NB4 (cell line): Measurements from ENCODE around the gene ACADS.
A peak's percentile ranks its signal among the peaks of the same experiment; 100 is the strongest.

Experiments
- DNase-seq: peaks from one replicate; pipeline ENCODE4 v3.0.0; 2010; ENCODE audit warnings: low read depth
- H3K4me3 ChIP-seq: one replicate; pipeline ENCODE4 v1.5.1; 2011; ENCODE audit warnings: mild to moderate bottlenecking, low read depth, low read length, moderate library complexity
- MYC ChIP-seq: IDR thresholded peaks from 2 replicates; pipeline ENCODE4 v1.6.1; 2011; ENCODE audit warnings: low read depth, low read length
- POLR2A ChIP-seq: IDR thresholded peaks from 2 replicates; pipeline ENCODE4 v1.6.1; 2011; ENCODE audit warnings: mild to moderate bottlenecking; ENCODE audit not compliant: insufficient read length; ENCODE audit errors: extremely low read depth
- TF ChIP-seq, protein P1 (sequence below): IDR thresholded peaks from 2 replicates; pipeline ENCODE4 v1.6.1; 2011; ENCODE audit warnings: low read depth, low read length
- TF ChIP-seq, protein P2 (sequence below): IDR thresholded peaks from one replicate; pipeline ENCODE4 v1.5.1; 2012; ENCODE audit warnings: low read depth, low read length

Gene ACADS

DNA sequence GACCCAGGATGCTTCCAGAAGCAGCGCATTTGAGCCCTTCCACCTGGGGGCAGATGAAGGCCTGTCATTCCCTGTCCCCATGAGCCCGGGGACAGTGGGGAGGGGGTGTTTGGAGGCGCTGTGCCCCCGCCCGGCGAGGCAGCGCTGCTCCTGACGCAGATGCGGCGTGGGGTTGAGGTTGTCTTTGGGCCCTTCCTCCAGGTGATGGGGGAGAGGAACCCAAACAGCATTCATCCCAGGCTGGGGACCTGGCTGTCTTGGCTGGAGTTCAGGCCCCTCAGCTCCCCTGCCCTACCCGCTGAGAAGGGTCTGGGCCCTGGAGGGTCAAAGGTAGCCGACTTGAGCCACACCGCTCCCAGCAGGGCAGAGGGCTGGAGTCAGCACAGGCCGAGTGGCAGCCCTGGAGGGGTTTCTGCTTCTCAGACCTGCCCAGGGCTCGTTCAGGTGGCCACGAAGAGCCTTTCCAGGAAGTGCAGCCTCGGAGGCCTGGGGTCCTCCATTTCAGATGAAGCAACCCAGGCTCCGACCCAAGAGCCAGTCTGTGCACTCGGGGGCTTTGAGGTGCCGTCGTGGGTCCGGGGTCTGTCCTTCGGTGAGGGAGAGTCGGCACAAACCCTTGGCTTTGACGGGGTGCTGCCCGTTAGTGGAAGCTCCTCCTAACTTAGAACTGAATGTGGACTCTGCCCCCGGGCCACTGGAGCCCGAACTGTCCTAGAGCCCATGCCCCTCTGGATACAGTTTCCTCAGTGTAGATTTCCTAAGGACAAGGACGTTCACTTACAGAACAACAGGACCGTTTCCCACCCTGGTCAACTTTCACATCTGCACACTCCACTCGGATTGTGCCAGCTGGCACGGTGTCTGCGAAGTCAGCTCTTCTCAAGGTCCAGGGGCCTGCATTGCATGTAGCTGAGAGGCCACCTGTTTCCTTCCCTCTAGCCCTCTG is 16.1 kb downstream of the ACADS start:
- H3K4me3 ChIP-seq: no peak overlapping the region
- no peak for DNase-seq
- no peak for TF ChIP-seq MYC
- TF ChIP-seq, protein P1, sequence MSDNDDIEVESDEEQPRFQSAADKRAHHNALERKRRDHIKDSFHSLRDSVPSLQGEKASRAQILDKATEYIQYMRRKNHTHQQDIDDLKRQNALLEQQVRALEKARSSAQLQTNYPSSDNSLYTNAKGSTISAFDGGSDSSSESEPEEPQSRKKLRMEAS: no peak
- TF ChIP-seq POLR2A: no peak
- TF ChIP-seq, protein P2, sequence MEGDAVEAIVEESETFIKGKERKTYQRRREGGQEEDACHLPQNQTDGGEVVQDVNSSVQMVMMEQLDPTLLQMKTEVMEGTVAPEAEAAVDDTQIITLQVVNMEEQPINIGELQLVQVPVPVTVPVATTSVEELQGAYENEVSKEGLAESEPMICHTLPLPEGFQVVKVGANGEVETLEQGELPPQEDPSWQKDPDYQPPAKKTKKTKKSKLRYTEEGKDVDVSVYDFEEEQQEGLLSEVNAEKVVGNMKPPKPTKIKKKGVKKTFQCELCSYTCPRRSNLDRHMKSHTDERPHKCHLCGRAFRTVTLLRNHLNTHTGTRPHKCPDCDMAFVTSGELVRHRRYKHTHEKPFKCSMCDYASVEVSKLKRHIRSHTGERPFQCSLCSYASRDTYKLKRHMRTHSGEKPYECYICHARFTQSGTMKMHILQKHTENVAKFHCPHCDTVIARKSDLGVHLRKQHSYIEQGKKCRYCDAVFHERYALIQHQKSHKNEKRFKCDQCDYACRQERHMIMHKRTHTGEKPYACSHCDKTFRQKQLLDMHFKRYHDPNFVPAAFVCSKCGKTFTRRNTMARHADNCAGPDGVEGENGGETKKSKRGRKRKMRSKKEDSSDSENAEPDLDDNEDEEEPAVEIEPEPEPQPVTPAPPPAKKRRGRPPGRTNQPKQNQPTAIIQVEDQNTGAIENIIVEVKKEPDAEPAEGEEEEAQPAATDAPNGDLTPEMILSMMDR: no peak

DNA sequence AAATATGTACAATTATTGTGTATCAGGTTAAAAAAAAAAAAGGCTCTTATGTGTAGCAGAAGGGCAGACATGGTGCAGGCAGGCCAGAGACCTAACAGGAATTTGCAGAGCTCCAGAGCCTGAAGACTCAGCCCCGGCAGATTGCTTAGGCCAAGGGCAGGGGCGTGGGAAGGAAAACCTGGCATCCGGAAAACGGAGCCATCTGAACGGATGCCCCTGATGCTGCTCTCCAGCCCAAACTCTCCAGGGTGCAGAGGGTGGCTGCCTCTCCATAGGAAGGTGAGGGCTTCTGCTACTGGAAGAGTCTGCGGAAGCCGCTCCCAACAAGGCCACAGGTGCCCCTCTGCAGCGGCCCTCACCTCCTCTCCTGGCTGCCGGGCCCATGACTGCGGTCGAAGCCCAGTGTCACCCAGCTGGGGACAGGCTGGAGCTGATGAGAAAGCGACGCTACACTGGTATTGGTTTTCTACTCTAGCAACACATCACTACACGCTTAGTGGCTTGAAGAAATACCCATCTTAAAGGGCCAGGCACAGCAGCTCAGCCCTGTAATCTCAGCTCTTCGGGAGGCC is 19.4 kb downstream of the ACADS start:
- TF ChIP-seq, protein P1: no peak
- TF ChIP-seq POLR2A (no peak), MYC (no peak)
- H3K4me3 ChIP-seq: no peak overlapping the region
- no peak for DNase-seq

DNA sequence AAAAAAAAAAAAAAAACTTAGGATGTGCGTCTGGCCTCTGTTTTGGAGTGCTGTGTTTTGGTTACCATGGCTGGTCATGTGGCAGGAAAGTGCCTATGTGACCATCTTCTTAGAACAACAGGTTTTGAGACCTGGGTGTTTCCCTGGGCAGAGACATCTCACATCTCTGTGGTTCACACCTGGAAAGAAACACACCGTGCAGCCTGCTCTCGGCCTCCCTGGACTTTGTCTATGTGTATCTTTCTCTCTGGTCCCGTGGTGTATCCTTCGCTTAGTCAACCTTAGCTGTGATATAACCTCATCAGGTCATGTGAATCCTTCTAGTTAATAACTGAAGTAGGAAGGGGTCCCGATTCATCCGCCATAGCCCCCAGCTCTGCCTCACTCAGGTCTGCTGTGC is 22.6 kb downstream of the ACADS start:
- DNase-seq: no peak
- H3K4me3 ChIP-seq: no peak overlapping the region
- TF ChIP-seq, protein P2: no peak
- TF ChIP-seq POLR2A: no peak
- TF ChIP-seq MYC: no peak
- TF ChIP-seq, protein P1: no peak

DNA sequence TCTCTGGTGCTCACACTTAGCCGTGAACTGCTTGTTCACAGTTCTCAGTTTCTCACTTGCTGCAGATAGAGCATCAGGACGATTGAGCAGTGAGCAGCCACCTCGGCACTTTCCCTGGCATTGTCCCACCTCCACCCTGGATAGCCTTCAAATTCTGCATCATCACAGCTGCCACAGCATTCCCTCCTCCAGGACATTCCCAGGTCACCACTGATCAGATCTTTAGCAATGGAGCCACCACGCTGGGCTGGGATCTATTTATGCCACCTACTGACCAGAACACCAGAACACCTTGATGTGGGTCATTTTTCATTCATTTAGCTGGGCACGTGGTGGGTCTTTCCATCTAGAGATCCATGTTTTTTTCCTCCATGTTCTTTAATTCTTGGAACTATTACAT is 23.6 kb downstream of the ACADS start:
- TF ChIP-seq, protein P2: no peak
- TF ChIP-seq MYC (no peak), POLR2A (no peak)
- TF ChIP-seq, protein P1: no peak
- no peak for DNase-seq
- no peak overlapping the region for H3K4me3 ChIP-seq

DNA sequence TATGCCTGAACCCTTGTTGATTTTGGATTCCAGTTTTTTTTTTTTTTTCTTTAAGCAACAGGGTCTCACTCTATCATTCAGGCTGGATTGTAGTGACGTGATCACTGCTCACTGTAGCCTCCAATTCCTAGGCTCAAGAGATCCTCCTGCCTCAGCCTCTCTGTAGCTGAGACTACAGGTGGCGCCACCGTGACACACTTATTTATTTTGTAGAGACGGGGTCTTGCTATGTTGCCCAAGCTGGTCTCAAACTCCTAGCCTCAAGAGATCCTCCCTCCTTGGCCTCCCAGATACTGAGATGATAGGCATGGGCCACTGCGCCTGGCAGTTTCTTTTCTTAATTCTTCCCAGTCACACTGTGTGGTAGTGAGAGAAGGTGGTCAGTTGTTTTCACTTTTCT is 25.2 kb downstream of the ACADS start:
- H3K4me3 ChIP-seq: no peak overlapping the region
- TF ChIP-seq MYC: no peak
- TF ChIP-seq, protein P2: peak; percentile 9
- no peak for DNase-seq

DNA sequence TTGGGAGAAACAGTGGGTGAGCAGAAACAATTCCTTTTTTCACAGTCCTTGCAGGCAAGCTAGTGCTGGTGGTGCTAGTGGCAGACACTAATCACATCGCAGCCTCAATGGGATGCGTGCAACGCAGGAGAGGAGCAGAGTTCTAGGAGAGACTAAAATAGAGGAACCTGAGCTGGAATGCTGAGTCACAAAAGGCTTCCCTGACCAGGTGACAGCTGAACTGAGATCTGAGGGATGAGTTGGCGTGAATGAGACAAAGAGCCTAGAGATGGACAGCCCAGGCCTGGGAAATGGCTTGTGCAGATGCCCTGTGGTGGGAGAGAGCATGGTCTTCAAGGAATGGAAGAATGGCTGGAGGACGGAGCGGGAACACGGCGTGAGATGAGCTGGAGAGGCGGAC is 25.8 kb downstream of the ACADS start:
- no peak overlapping the region for H3K4me3 ChIP-seq
- DNase-seq: no peak
- no peak for TF ChIP-seq POLR2A
- TF ChIP-seq MYC: no peak
- TF ChIP-seq, protein P2: no peak
- TF ChIP-seq, protein P1: no peak
